ENCODE measurements around the gene LRRC51. TPM values are rescaled to one million over a fixed set of nuclear protein-coding genes. Genes with fewer than 3 reads are reported as not detected.

LRRC51 gene
- total RNA-seq, 1 donor from 2014 or later = 7.1 TPM

DNA sequence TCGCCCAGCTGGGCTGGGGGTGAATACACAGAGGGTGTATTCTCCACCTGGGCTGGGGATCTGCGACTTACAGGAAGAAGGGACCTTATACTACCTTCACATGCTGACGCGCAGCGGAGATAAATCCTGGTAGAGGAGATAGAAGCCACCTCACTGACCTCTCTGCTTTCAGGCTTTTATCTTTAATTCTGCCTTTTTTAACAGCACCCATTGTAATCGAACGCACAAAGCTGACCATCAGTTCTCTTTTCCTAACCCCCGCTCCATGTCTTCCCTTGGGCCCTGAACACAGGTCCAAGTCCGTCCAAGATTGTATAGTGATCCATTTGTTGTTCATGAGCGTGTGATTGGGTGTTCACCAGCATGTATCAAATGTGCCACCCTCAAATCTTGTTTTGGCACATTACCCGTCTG is 23.1 kb downstream of the LRRC51 start:
- Mint-ChIP-seq H3K36me3 (ENCODE audit: low read depth) (peaks cover 26% of the 10 kb centered on the region), H3K27me3 (no peaks in the 10 kb centered on the region), H3K27ac (peak overlapping the region; percentile 94), H3K4me1 (peaks cover 38% of the 10 kb centered on the region), H3K9me3 (no peaks in the 10 kb centered on the region), H3K4me3 (peak overlapping the region; percentile 98)
- intact Hi-C loops (cut with micrococcal nuclease) = loop anchor here (1.0 to 5.0 kb wide), 5 partner anchors 9 to 175 kb away; partner anchors contain the start of genes ANAPC15, LRRC51, NUMA1 and RNF121
- DNase-seq = no peak

DNA sequence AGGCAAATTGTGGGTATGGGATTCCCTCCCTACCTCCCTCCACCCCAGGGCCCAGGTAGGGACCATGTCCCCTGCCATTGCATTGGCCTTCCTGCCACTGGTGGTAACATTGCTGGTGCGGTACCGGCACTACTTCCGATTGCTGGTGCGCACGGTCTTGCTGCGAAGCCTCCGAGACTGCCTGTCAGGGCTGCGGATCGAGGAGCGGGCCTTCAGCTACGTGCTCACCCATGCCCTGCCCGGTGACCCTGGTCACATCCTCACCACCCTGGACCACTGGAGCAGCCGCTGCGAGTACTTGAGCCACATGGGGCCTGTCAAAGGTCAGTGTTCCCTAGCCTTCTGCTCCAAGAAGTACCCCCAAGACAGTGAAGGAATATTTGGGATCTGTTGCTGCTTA is 25.2 kb downstream of the LRRC51 start, which contains the start of gene TOMT:
Gene TOMT, plus strand, starts transcription at position 37 of the 400 bp plus-strand sequence. Its CDS starts 28 bp downstream, at position 65.
- Mint-ChIP-seq H3K27ac (no peak within 1 kb of the TSS), H3K4me3 (no peak within 1 kb of the TSS), H3K9me3 (no peaks in the 10 kb centered on the region), H3K4me1 (peaks cover 28% of the 10 kb centered on the region), H3K27me3 (no peaks in the 10 kb centered on the region), H3K36me3 (ENCODE audit: low read depth) (peaks cover 21% of the 10 kb centered on the region)
- no peak for DNase-seq
- intact Hi-C loops (cut with micrococcal nuclease) = no loop called here

DNA sequence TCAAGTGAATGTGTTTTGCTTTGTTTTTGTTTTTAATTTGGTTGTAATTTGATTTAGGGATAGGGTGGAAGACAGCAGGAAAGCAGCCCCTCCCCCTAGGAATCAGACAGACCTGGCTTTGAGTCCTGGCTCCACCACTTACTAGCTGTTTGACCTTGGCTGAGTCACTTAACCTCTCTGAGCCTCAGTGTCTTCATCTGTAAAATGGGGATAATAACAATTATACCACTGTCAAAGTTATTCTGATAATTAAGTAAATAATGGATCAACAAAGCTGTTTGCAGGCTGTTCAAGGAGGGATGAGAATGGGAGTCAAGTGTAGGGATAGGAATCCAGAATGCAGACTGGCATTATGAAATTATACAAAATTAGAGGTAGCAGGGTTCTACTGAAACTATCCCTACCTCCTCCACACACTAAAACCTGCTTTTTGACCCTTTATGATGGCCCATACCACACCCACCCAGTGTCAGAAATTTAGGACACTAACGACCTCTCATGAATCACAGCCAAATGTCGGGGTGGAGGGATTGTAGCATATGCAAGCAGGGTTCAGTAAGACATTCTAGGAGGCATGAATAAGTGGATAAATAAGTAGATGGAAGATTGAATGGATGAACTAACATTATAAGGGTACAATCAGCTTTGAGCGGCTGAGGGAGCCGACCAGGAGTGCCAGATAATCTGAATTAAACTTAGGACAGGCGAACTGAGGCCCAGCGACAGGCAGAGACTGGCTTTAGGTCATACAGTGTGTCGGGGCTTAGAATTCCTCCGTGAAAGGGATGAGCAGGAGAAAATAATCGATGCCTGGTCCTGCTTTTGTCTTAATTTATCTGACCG is 30.9 kb downstream of the LRRC51 start:
- no peaks in the 10 kb centered on the region for H3K27me3 Mint-ChIP-seq
- DNase-seq = no peak
- peaks cover 18% of the 10 kb centered on the region for H3K4me1 Mint-ChIP-seq
- peak overlapping the region; percentile 98 for H3K4me3 Mint-ChIP-seq
- H3K9me3 Mint-ChIP-seq = peaks cover 13% of the 10 kb centered on the region
- peaks cover 11% of the 10 kb centered on the region for H3K36me3 Mint-ChIP-seq (ENCODE audit: low read depth)
- intact Hi-C loops (cut with micrococcal nuclease) = loop anchor here (1.0 to 2.0 kb wide), 6 partner anchors 8 to 183 kb away; partner anchors contain the start of genes LAMTOR1, LRRC51, NUMA1 and XNDC1N
- H3K27ac Mint-ChIP-seq = peak overlapping the region; percentile 99

- Mint-ChIP-seq H3K36me3 (ENCODE audit: low read depth) (peaks cover 8% of the 10 kb centered on the region), H3K27me3 (no peaks in the 10 kb centered on the region), H3K27ac (peak within 1 kb of the TSS; percentile 99), H3K4me3 (peak within 1 kb of the TSS; percentile 98), H3K9me3 (peaks cover 13% of the 10 kb centered on the region), H3K4me1 (peaks cover 18% of the 10 kb centered on the region)
- intact Hi-C loops (cut with micrococcal nuclease) = loop anchor here (1.0 to 2.0 kb wide), 6 partner anchors 9 to 184 kb away; partner anchors contain the start of genes LAMTOR1, LRRC51, NUMA1 and XNDC1N
- peak; percentile 100 for DNase-seq
Observed at GRCh38 chr11:72112143-72112977, 31.7 kb downstream of the LRRC51 start, which contains the start of gene ANAPC15. Gene ANAPC15, minus strand, starts transcription at chr11:72112695. Its CDS starts 1,419 bp downstream, at chr11:72111276.

DNA sequence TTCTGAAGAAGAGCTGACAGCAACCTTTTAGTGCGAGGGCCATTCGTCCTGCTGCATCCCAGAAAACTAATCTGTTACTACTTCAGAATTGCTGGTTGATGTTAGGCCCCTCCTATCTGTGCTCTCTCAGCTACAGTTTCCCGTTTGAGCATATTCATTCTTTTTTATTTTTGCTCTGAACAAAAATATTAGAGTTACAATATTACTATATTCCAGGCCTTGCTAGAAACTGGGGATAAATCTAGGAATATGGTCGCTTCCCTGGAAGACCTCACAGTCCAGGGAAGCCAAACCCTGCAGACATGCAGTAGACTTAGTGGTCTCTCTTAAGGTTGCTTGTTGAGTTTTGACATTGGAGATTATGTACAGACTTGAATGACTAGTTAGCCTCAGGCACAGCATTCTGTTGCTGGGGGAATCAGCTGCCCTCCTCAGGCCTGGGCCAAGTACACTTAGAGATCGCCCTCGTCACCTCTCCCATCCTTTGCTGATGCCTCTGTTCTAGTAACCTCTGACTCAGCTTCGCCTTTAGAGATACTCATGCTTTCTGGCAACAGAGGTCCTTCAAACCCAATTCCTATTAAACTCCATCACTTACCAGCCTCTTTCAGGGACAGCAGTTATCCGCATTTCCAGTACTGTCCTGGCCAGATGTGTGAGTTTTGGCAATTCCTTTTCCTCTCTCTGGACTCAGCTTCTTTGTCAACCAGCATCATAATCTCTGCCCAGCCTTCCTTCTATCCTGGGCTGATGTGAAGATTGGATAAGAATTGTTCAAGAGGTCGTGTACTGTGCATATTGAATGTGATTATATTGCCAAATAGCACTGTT is 32.5 kb downstream of the LRRC51 start:
- H3K4me3 Mint-ChIP-seq = peak overlapping the region; percentile 98
- H3K27ac Mint-ChIP-seq = peak overlapping the region; percentile 99
- peaks cover 13% of the 10 kb centered on the region for H3K9me3 Mint-ChIP-seq
- intact Hi-C loops (cut with micrococcal nuclease) = loop anchor here (1.0 to 2.0 kb wide), 6 partner anchors 10 to 185 kb away; partner anchors contain the start of genes LAMTOR1, LRRC51, NUMA1 and XNDC1N
- no peak for DNase-seq
- peaks cover 6% of the 10 kb centered on the region for H3K36me3 Mint-ChIP-seq (ENCODE audit: low read depth)
- H3K27me3 Mint-ChIP-seq = no peaks in the 10 kb centered on the region
- peaks cover 18% of the 10 kb centered on the region for H3K4me1 Mint-ChIP-seq

GRCh38 chr11:72114570-72114969 is 33.9 kb downstream of the LRRC51 start:
- no peak for DNase-seq
- Mint-ChIP-seq H3K4me3 (no peak overlapping the region), H3K9me3 (peaks cover 13% of the 10 kb centered on the region), H3K36me3 (ENCODE audit: low read depth) (peaks cover 6% of the 10 kb centered on the region), H3K27ac (no peak overlapping the region), H3K4me1 (peaks cover 18% of the 10 kb centered on the region), H3K27me3 (no peaks in the 10 kb centered on the region)
- intact Hi-C loops (cut with micrococcal nuclease) = no loop called here

GRCh38 chr11:72116019-72116755 is 35.5 kb downstream of the LRRC51 start:
- DNase-seq = no peak
- peaks cover 13% of the 10 kb centered on the region for H3K9me3 Mint-ChIP-seq
- no peak overlapping the region for H3K27ac Mint-ChIP-seq
- intact Hi-C loops (cut with micrococcal nuclease) = no loop called here
- H3K4me1 Mint-ChIP-seq = peaks cover 15% of the 10 kb centered on the region
- no peaks in the 10 kb centered on the region for H3K27me3 Mint-ChIP-seq
- no peak overlapping the region for H3K4me3 Mint-ChIP-seq
- no peaks in the 10 kb centered on the region for H3K36me3 Mint-ChIP-seq (ENCODE audit: low read depth)

DNA sequence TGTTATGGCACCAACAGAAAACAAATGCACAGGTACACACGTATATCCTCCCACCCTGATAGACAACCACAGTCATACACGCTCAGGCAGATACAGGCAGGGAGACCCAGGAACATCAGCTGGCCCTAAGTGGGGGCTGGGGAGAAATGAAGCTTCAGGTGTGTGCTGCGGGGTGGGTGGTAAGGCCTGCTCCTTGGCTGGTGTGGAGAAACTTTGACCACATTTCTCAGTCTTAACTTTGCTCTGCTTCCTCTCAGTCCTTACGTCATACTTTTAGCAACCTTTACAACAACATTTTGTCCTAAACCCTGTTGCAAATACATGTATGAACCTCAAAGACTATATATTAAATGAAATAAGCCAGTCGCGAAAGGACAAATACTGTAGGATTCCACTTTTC is 38.5 kb downstream of the LRRC51 start:
- H3K27me3 Mint-ChIP-seq = no peaks in the 10 kb centered on the region
- peaks cover 6% of the 10 kb centered on the region for H3K9me3 Mint-ChIP-seq
- H3K4me3 Mint-ChIP-seq = no peak overlapping the region
- intact Hi-C loops (cut with micrococcal nuclease) = no loop called here
- H3K36me3 Mint-ChIP-seq (ENCODE audit: low read depth) = no peaks in the 10 kb centered on the region
- no peak for DNase-seq
- H3K27ac Mint-ChIP-seq = no peak overlapping the region
- no peaks in the 10 kb centered on the region for H3K4me1 Mint-ChIP-seq

DNA sequence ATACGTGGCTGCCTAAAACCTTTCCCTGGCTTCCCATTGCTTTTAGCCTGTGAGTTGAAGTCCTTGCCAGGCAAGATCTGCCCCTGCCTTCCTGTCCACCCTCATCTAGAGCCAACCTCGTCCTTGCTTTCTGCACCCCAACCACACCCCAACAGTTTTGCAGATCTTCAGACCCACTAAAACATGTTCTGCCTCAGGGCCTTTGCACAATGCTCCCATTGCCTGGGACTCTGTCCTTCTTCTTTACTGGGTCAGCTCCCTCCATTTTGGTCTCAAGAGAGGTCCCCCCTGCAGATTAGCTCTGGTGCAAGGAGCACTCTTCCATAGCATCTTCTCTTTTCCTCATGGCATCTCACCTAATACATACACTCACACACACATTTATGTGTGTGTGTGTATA is 40.3 kb downstream of the LRRC51 start:
- intact Hi-C loops (cut with micrococcal nuclease) = no loop called here
- no peak overlapping the region for H3K27ac Mint-ChIP-seq
- DNase-seq = no peak
- no peaks in the 10 kb centered on the region for H3K27me3 Mint-ChIP-seq
- no peaks in the 10 kb centered on the region for H3K4me1 Mint-ChIP-seq
- H3K9me3 Mint-ChIP-seq = peaks cover 6% of the 10 kb centered on the region
- no peak overlapping the region for H3K4me3 Mint-ChIP-seq
- no peaks in the 10 kb centered on the region for H3K36me3 Mint-ChIP-seq (ENCODE audit: low read depth)

DNA sequence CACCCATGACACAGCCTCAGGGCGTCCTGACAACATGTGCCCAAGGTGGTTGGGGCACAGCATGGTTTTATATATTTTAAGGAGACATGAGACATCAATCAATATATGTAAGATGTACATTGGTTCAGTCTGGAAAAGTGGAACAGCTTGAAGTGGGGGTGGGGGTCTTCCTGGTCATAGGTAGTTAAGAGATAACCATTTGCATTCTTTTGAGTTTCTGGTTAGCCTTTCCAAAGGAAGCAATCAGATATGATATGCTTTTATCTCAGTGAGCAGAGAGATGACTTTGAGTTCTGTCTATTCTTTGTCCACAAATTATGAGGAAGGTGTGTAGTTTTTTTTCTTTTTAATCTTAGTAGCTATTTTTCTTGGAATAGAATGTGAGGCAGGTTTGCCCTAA is 42.0 kb downstream of the LRRC51 start:
- no peak for DNase-seq
- intact Hi-C loops (cut with micrococcal nuclease) = no loop called here
- Mint-ChIP-seq H3K9me3 (peaks cover 6% of the 10 kb centered on the region), H3K27ac (no peak overlapping the region), H3K4me3 (no peak overlapping the region), H3K36me3 (ENCODE audit: low read depth) (no peaks in the 10 kb centered on the region), H3K4me1 (no peaks in the 10 kb centered on the region), H3K27me3 (peaks cover 2% of the 10 kb centered on the region)

- peaks cover 5% of the 10 kb centered on the region for H3K27me3 Mint-ChIP-seq
- intact Hi-C loops (cut with micrococcal nuclease) = no loop called here
- no peak for DNase-seq
- no peaks in the 10 kb centered on the region for H3K4me1 Mint-ChIP-seq
- no peak overlapping the region for H3K27ac Mint-ChIP-seq
- no peak overlapping the region for H3K4me3 Mint-ChIP-seq
- H3K36me3 Mint-ChIP-seq (ENCODE audit: low read depth) = no peaks in the 10 kb centered on the region
- H3K9me3 Mint-ChIP-seq = peaks cover 6% of the 10 kb centered on the region
Observed at GRCh38 chr11:72123117-72123653, 42.5 kb downstream of the LRRC51 start.

DNA sequence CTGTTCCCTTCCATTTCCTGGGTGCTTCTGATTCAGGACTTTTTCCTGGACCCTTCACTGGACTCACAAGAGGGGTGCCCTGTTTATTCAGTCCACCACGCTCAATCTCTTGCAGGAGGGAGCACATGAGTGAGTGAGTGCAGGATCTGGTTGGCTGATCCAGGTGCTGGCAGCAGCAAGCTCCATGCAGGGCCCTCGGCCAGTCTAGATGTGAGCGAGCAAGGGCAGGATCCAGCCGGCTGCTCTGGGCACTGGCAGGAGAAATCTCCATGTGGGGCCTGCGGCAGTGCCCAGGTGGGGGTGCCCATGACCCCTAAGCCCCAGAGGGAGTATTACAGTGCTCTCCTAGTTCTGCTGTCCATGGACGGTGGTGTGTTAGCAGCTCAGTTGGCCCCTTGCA is 43.4 kb downstream of the LRRC51 start:
- Mint-ChIP-seq H3K4me1 (no peaks in the 10 kb centered on the region), H3K9me3 (peaks cover 13% of the 10 kb centered on the region)

More for the DNA sequence above, 43.4 kb downstream of the LRRC51 start:
- Mint-ChIP-seq H3K27me3 (peaks cover 11% of the 10 kb centered on the region), H3K36me3 (ENCODE audit: low read depth) (peaks cover 3% of the 10 kb centered on the region), H3K27ac (no peak overlapping the region), H3K4me3 (no peak overlapping the region)
- intact Hi-C loops (cut with micrococcal nuclease) = no loop called here
- DNase-seq = no peak
